CD14-positive monocyte (primary cell): ENCODE results near the gene SLC12A2. TPM values are rescaled to one million over a fixed set of nuclear protein-coding genes. Genes with fewer than 3 reads are reported as not detected.

ENCODE experiments used
- DNase-seq, 3 donors: peaks; one replicate each; pipeline ENCODE4 v3.0.0-alpha.2; 2011 to 2022
- H2AFZ ChIP-seq: 2 replicates; pipeline ENCODE4 v1.6.0; 2012; ENCODE audit warnings: mild to moderate bottlenecking, low read depth, low read length, inconsistent platforms; ENCODE audit not compliant: insufficient read depth, poor library complexity, severe bottlenecking
- H3K27ac ChIP-seq, 2 donors: 1 replicate in 1 of 2; 2 replicates in 1 of 2; pipeline ENCODE4 v1.5.1; 2012 to 2013; ENCODE audit warnings: low read length in 2 of 2, control low read depth in 1 of 2, inconsistent platforms in 1 of 2, low read depth in 1 of 2, mild to moderate bottlenecking in 1 of 2
- H3K27me3 ChIP-seq, 2 donors: one replicate each; pipeline versions ENCODE4 v1.6.0 to v1.6.1; 2011 to 2013; ENCODE audit warnings: low read length in 2 of 2; ENCODE audit not compliant: control insufficient read depth in 2 of 2, insufficient read depth in 2 of 2
- H3K36me3 ChIP-seq, 2 donors: replicated peaks in 1 of 2; 1 replicate in 1 of 2; 2 replicates in 1 of 2; pipeline versions ENCODE4 v1.5.1 to v1.6.1; 2012 to 2013; ENCODE audit warnings: low read length in 2 of 2, control low read depth in 1 of 2, inconsistent platforms in 1 of 2, mild to moderate bottlenecking in 1 of 2; ENCODE audit not compliant: insufficient read depth in 2 of 2, control insufficient read depth in 1 of 2
- H3K4me1 ChIP-seq, 2 donors: 1 replicate in 1 of 2; 2 replicates in 1 of 2; pipeline versions ENCODE4 v1.5.1 to v1.6.1; 2012 to 2013; ENCODE audit warnings: low read length in 2 of 2, control low read depth in 1 of 2, inconsistent platforms in 1 of 2, mild to moderate bottlenecking in 1 of 2, moderate library complexity in 1 of 2; ENCODE audit not compliant: insufficient read depth in 2 of 2, control insufficient read depth in 1 of 2
- H3K4me2 ChIP-seq: replicated peaks from 2 replicates; pipeline ENCODE3; 2012; ENCODE audit warnings: low read length, moderate library complexity, mild to moderate bottlenecking; ENCODE audit not compliant: poor library complexity, severe bottlenecking; ENCODE audit errors: extremely low read depth
- H3K4me3 ChIP-seq, 3 experiments: fragments of 200-600 bp in 1 of 3; sonication (generic) in 1 of 3; replicated peaks in 1 of 3; 1 replicate in 2 of 3; 2 replicates in 1 of 3; pipeline ENCODE4 v1.5.1; 2011 to 2013; ENCODE audit warnings: low read length in 3 of 3, mild to moderate bottlenecking in 3 of 3, control low read depth in 2 of 3, low read depth in 2 of 3, inconsistent platforms in 1 of 3, moderate library complexity in 1 of 3
- H3K79me2 ChIP-seq: 2 replicates; pipeline ENCODE4 v1.6.0; 2012; ENCODE audit warnings: mild to moderate bottlenecking, control low read depth, inconsistent platforms, low read length, moderate library complexity; ENCODE audit not compliant: insufficient read depth
- H3K9ac ChIP-seq: 2 replicates; pipeline ENCODE4 v1.6.0; 2017; ENCODE audit warnings: low read length, mild to moderate bottlenecking; ENCODE audit not compliant: insufficient read depth, poor library complexity, severe bottlenecking
- H3K9me3 ChIP-seq, 2 donors: replicated peaks in 1 of 2; 1 replicate in 1 of 2; 2 replicates in 1 of 2; pipeline versions ENCODE4 v1.5.1 to v1.6.1; 2012 to 2013; ENCODE audit warnings: low read length in 2 of 2, control low read depth in 1 of 2; ENCODE audit not compliant: control insufficient read depth in 1 of 2, insufficient read depth in 1 of 2
- H4K20me1 ChIP-seq: 2 replicates; pipeline ENCODE4 v1.6.0; 2012; ENCODE audit warnings: mild to moderate bottlenecking, low read length, control low read depth, moderate library complexity; ENCODE audit not compliant: insufficient read depth
- H3K27ac Mint-ChIP-seq, 7 donors: one replicate each; pipeline ENCODE4 v1.8.0; 2020; ENCODE audit warnings: mild to moderate bottlenecking in 7 of 7, mixed read lengths in 7 of 7, moderate library complexity in 6 of 7, inconsistent platforms in 2 of 7
- H3K27me3 Mint-ChIP-seq, 3 donors: one replicate each; pipeline ENCODE4 v1.8.0; 2021 to 2022; ENCODE audit warnings: low read depth in 3 of 3, mild to moderate bottlenecking in 3 of 3, mixed read lengths in 3 of 3, moderate library complexity in 3 of 3, inconsistent platforms in 1 of 3
- H3K36me3 Mint-ChIP-seq, 2 donors: one replicate each; pipeline ENCODE4 v1.8.0; 2020; ENCODE audit warnings: mixed read lengths in 2 of 2, inconsistent platforms in 1 of 2, mild to moderate bottlenecking in 1 of 2
- H3K4me1 Mint-ChIP-seq: one replicate; pipeline ENCODE4 v1.8.0; 2020; ENCODE audit warnings: mild to moderate bottlenecking, mixed read lengths
- H3K4me3 Mint-ChIP-seq, 2 donors: one replicate each; pipeline ENCODE4 v1.8.0; 2020; ENCODE audit warnings: mild to moderate bottlenecking in 2 of 2, mixed read lengths in 2 of 2, moderate library complexity in 1 of 2
- H3K9me3 Mint-ChIP-seq, 7 donors: one replicate each; pipeline ENCODE4 v1.8.0; 2020 to 2022; ENCODE audit warnings: mixed read lengths in 7 of 7, mild to moderate bottlenecking in 6 of 7, moderate library complexity in 6 of 7, inconsistent platforms in 2 of 7
- CTCF ChIP-seq: fragments of 200-600 bp; IDR thresholded peaks from one replicate; pipeline ENCODE4 v1.8.0; 2022; ENCODE audit warnings: antibody characterized with exemption, mild to moderate bottlenecking
- WGBS: methylation state at CpG from one replicate; pipeline ENCODE4 v1.1.5; 2013; ENCODE audit warnings: missing lambda C conversion rate; ENCODE audit not compliant: insufficient coverage; 5-methylcytosine and 5-hydroxymethylcytosine counted together
- intact Hi-C, 2 donors: fragments of 100-400 bp; cut with micrococcal nuclease; formaldehyde crosslinking; loops; one replicate each; pipeline versions ENCODE4 v1.15.0 to v1.15.1; 2023
- polyA plus RNA-seq, 3 donors: library from polyadenylated mRNA; depleted of rRNA in 1 of 3; unstranded in 2 of 3; stranded (reverse) in 1 of 3; fragments of 300-500 nt in 2 of 3; fragments of >200 nt in 1 of 3; fragmentation: Illumina TruSeq in 2 of 3; gene quantifications; 1 replicate in 2 of 3; 2 replicates in 1 of 3; pipeline ENCODE4 v1.2.3, GENCODE V29; 2012 to 2021

SLC12A2 gene
- polyA plus RNA-seq, 3 donors, result 1.0 to 1.2 (median 1.0) TPM

- Mint-ChIP-seq H3K27ac (no peak overlapping the region), H3K4me1 (no peaks in the 10 kb centered on the region), H3K27me3 (no peaks in the 10 kb centered on the region), H3K36me3 (peaks cover 0 to 12% of the 10 kb centered on the region in 2 donors), H3K4me3 (no peak overlapping the region), H3K9me3 (peaks cover 14 to 22% (median 17%) of the 10 kb centered on the region in 7 donors)
- no peaks in the 10 kb centered on the region for H3K27me3 ChIP-seq
- H3K9me3 ChIP-seq, result peaks cover 3 to 7% of the 10 kb centered on the region in 2 donors
- H3K9ac ChIP-seq, result no peak overlapping the region
- no peaks in the 10 kb centered on the region for H3K36me3 ChIP-seq
- H2AFZ ChIP-seq, result no peak overlapping the region
- no peak for TF ChIP-seq CTCF
- H4K20me1 ChIP-seq, result no peaks in the 10 kb centered on the region
- H3K27ac ChIP-seq, result no peak overlapping the region
- WGBS, result 100% methylated on average over 1 of the region's 1 CpG
- intact Hi-C loops, result no loop called here
- no peaks in the 10 kb centered on the region for H3K4me1 ChIP-seq
- no peaks in the 10 kb centered on the region for H3K79me2 ChIP-seq
- DNase-seq, result no peak
- no peak overlapping the region for H3K4me3 ChIP-seq
- no peak overlapping the region for H3K4me2 ChIP-seq
These were observed 18.1 kb downstream of the SLC12A2 start for GRCh38 chr5:128101676-128102075.

GRCh38 chr5:128105203-128105602, 21.6 kb downstream of the SLC12A2 start:
- no peaks in the 10 kb centered on the region for H3K36me3 Mint-ChIP-seq

More at GRCh38 chr5:128105203-128105602, 21.6 kb downstream of the SLC12A2 start:
- Histone ChIP-seq H3K4me2 (no peak overlapping the region), H3K27me3 (no peaks in the 10 kb centered on the region), H3K4me3 (no peak overlapping the region), H2AFZ (no peak overlapping the region), H3K4me1 (no peaks in the 10 kb centered on the region), H3K9ac (no peak overlapping the region), H3K79me2 (no peaks in the 10 kb centered on the region), H3K9me3 (no peaks in the 10 kb centered on the region), H4K20me1 (no peaks in the 10 kb centered on the region), H3K27ac (no peak overlapping the region), H3K36me3 (no peaks in the 10 kb centered on the region)
- no peak overlapping the region for H3K27ac Mint-ChIP-seq
- WGBS, result 94% methylated on average over 5 of the region's 7 CpGs
- intact Hi-C loops, result no loop called here
- TF ChIP-seq CTCF, result no peak
- H3K9me3 Mint-ChIP-seq, result peaks cover 0 to 3% (median 1%) of the 10 kb centered on the region in 7 donors
- peaks cover 0 to 2% (median 0%) of the 10 kb centered on the region in 3 donors for H3K27me3 Mint-ChIP-seq
- peaks cover 3% of the 10 kb centered on the region for H3K4me1 Mint-ChIP-seq
- H3K4me3 Mint-ChIP-seq, result no peak overlapping the region
- no peak for DNase-seq
